ENCODE measurements around the gene LGALSL.

The LGALSL gene

DNA sequence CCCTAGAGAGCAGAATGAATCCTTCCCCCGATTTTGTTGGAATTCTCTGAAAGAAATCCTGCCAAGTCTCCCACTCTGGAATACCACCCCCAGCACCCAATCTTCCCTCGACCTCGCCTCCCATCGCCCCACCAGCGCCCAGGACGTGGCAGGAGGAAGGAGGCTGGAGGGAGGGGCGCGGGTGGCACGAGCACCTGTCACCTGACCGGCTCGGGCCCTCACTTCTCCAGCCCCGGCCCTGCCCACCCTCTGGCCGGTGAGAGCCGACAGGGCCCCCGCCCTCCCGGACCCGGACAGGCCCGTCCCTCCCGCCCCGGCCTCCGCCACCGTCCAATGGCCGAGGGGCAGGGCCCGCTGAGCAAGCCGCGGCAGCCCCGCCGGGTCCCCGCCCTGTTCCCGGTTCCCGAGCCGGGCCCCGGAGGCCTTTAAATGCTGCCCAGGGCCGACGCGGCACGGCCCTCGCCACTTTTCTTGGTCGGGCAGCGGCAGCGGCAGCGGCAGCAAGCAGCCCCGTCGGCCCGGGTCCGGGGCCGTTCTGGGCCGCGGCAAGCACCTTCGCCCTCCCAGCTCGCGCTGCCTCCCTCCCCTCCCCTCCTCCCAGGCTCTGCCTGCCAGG is at the start of gene LGALSL:
Gene LGALSL (plus strand): TSS at position 393 of the 616 bp plus-strand sequence. CDS start 384 bp downstream, outside the sequence.
- H3K36me3 Mint-ChIP-seq (ENCODE audit: low read depth), result no peaks in the 10 kb centered on the region
- no peak within 1 kb of the TSS for H3K27ac Mint-ChIP-seq
- peaks cover 10% of the 10 kb centered on the region for H3K4me1 Mint-ChIP-seq (ENCODE audit: low read depth)
- H3K27me3 Mint-ChIP-seq (ENCODE audit: low read depth), result peaks cover 52% of the 10 kb centered on the region
- H3K9me3 Mint-ChIP-seq, result no peaks in the 10 kb centered on the region
- peak within 1 kb of the TSS; percentile 82 for H3K4me3 Mint-ChIP-seq

DNA sequence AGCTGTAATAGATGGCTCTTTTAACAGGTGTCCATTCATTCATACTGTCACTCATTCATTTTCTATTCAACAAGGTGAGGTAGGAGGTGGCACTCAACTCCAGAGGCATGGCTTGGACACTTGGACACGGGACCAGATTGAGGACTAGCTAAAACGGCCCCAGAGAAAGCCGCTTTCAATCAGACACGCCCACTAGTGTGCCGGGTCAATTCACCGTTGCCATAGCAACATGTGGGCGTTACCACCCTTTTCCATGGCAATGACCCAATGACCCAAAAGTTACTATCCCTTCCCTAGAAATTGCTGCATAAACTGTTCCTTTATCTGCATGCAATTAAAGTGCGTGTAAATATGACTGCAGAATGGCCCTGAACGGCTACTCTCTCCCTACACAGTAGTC is 49.2 kb upstream of the LGALSL start:
- Mint-ChIP-seq H3K27me3 (ENCODE audit: low read depth) (peaks cover 6% of the 10 kb centered on the region), H3K36me3 (ENCODE audit: low read depth) (no peaks in the 10 kb centered on the region), H3K4me1 (ENCODE audit: low read depth) (no peaks in the 10 kb centered on the region), H3K4me3 (no peak overlapping the region), H3K9me3 (no peaks in the 10 kb centered on the region), H3K27ac (no peak overlapping the region)

DNA sequence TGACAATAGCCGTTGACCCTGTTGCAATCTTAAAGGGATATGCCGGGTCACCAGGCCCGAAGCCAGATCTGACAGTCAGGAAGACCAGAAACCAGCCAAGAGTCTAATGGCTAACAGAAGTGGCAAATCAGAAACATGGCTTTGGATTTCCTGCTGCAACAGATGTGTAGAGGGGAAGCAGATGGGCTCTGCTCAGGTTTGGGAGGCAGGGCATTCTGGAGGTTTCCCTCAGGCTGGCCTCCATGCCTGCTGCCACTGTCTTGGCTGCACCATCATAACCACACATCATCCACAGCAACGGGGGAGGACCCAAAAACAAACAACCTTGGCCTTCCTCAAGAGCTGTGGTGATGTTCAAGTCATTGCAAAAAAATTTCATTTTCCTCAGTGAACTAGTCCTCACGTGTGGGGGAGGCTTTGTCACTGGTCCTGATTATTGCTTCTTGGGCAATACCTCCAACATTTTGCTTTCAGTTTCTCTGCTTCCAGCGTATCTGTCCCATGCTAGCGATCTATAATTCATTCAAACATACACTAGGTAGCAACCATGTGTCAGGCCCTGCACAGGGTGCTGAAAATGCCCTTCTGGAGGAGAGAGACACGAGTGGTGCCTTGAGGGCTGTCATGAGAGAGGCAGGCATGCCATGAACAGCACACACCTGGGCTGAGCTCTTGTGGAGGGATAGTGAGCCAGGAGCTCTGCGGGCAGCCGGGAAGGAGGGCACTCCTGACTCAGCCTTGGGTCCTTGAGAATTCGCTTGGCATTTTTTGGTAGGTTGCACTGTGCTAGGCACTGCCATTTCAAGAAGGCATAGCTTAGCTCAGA is 48.2 kb upstream of the LGALSL start:
- peaks cover 9% of the 10 kb centered on the region for H3K27me3 Mint-ChIP-seq (ENCODE audit: low read depth)
- no peak overlapping the region for H3K4me3 Mint-ChIP-seq
- no peaks in the 10 kb centered on the region for H3K36me3 Mint-ChIP-seq (ENCODE audit: low read depth)
- no peaks in the 10 kb centered on the region for H3K4me1 Mint-ChIP-seq (ENCODE audit: low read depth)
- H3K9me3 Mint-ChIP-seq, result no peaks in the 10 kb centered on the region
- no peak overlapping the region for H3K27ac Mint-ChIP-seq

DNA sequence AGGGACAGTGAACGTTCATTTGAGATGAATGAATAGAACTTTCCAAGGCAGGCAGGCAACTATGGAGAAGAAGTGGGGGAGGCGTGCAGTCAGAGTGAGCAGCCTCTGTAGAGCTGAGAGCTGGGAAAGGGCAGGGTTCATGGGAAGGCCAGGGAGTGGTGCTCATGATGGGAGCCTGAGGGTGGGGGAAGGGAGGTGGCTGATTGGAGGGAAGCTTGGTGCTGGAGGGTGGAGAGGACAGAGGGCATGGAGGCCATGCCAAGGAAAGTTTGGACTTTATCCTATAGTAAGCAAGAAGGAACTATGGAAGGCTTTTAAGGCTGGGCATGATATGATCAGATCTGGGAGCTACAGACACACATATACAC is 47.6 kb upstream of the LGALSL start:
- no peak overlapping the region for H3K4me3 Mint-ChIP-seq
- peaks cover 9% of the 10 kb centered on the region for H3K27me3 Mint-ChIP-seq (ENCODE audit: low read depth)
- no peaks in the 10 kb centered on the region for H3K36me3 Mint-ChIP-seq (ENCODE audit: low read depth)
- H3K27ac Mint-ChIP-seq, result no peak overlapping the region
- no peaks in the 10 kb centered on the region for H3K9me3 Mint-ChIP-seq
- no peaks in the 10 kb centered on the region for H3K4me1 Mint-ChIP-seq (ENCODE audit: low read depth)

DNA sequence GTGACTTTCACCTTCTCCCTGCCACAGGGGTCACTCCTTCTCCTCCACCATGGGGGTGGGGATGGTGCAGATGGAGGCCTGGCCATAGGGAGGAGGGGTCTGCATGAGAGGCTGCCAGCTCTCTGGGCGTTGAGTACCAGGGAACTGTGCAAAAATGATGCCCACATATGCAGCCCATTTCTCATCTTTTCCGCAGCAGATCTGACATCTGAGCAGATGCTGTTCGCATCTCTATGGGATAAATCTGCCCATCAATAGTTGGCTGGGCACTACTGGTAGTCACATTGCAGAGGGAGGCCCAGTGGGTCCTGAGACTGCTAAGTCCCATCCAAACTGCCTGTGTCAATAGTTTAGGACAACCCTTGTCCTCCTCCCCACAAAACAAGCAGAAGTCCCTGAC is 45.9 kb upstream of the LGALSL start:
- Mint-ChIP-seq H3K27me3 (ENCODE audit: low read depth) (peaks cover 9% of the 10 kb centered on the region), H3K9me3 (no peaks in the 10 kb centered on the region), H3K4me1 (ENCODE audit: low read depth) (no peaks in the 10 kb centered on the region), H3K36me3 (ENCODE audit: low read depth) (no peaks in the 10 kb centered on the region), H3K27ac (no peak overlapping the region), H3K4me3 (no peak overlapping the region)

DNA sequence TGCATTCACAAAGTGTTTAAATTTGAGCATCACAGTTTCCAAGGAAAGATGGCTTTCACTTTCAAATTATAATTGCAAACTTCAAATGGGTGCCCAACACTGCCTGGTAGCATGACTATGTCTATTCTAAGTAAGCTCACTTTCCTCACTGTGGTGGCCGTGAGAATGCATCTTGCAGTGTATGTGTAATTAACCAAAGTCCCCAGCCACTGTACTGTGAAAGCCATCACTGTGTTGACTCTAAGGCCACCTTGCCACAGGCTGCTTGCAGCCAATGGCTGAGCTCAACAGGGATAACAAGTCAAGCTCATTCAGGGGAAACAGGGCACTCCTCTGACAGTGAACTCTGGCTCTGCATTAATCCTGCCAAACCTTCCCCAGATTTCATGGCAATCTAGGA is 43.3 kb upstream of the LGALSL start:
- Mint-ChIP-seq H3K4me1 (ENCODE audit: low read depth) (no peaks in the 10 kb centered on the region), H3K9me3 (no peaks in the 10 kb centered on the region), H3K27me3 (ENCODE audit: low read depth) (peaks cover 9% of the 10 kb centered on the region), H3K36me3 (ENCODE audit: low read depth) (no peaks in the 10 kb centered on the region), H3K4me3 (no peak overlapping the region), H3K27ac (no peak overlapping the region)

DNA sequence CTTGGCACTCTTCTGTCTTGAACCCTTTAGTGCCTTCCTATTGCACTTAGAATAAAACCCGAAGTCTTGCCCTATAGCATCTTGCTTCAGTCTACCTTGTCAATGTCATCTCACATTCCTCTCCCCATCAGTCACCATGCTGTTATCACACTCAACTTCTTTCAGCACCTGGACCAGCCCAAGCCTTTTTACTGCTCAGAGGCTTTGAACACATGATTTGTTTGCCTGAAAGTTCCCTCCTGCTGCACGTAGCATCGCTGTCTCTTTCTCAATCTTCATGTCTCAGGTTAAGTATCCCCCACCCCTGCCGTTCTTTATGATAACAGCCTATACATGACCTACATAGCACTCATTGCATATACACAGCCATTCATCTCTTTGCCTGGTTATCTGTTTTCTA is 41.3 kb upstream of the LGALSL start:
- no peaks in the 10 kb centered on the region for H3K36me3 Mint-ChIP-seq (ENCODE audit: low read depth)
- no peak overlapping the region for H3K4me3 Mint-ChIP-seq
- no peaks in the 10 kb centered on the region for H3K4me1 Mint-ChIP-seq (ENCODE audit: low read depth)
- no peak overlapping the region for H3K27ac Mint-ChIP-seq
- H3K9me3 Mint-ChIP-seq, result no peaks in the 10 kb centered on the region
- H3K27me3 Mint-ChIP-seq (ENCODE audit: low read depth), result peaks cover 11% of the 10 kb centered on the region

DNA sequence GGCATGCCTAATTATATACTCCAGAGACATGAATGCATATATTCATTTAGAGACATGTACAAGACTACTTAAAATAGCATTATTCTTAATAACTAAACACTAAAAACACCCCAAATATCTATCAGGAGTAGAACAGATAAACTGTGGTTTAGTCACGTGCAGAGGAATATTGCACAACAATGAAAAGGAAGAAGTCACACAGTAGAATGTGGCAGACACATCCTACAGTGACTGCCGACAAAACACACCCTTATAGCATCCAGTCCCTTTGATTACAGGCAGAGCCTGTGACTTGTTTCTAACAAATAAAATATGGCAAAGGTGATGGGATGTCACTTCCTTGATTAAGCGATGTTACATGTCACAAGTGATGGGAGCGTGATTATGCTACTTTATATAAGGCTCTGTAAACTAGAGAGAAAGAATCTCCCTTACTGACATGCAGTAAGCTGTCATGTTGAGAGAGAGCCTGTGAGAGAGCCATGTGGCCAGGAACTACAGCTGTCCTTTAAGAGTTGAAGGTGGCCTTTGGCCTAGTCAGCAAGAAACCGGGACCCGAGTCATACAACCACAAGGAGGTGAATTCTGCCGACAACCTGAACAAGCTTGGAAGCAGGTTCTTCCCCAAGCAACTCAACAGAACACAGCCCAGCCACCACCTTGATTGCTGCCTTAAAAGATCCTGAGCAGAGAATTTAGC is 39.1 kb upstream of the LGALSL start:
- H3K4me1 Mint-ChIP-seq (ENCODE audit: low read depth), result no peaks in the 10 kb centered on the region
- no peak overlapping the region for H3K4me3 Mint-ChIP-seq
- H3K36me3 Mint-ChIP-seq (ENCODE audit: low read depth), result no peaks in the 10 kb centered on the region
- H3K27ac Mint-ChIP-seq, result no peak overlapping the region
- H3K27me3 Mint-ChIP-seq (ENCODE audit: low read depth), result peaks cover 6% of the 10 kb centered on the region
- no peaks in the 10 kb centered on the region for H3K9me3 Mint-ChIP-seq

DNA sequence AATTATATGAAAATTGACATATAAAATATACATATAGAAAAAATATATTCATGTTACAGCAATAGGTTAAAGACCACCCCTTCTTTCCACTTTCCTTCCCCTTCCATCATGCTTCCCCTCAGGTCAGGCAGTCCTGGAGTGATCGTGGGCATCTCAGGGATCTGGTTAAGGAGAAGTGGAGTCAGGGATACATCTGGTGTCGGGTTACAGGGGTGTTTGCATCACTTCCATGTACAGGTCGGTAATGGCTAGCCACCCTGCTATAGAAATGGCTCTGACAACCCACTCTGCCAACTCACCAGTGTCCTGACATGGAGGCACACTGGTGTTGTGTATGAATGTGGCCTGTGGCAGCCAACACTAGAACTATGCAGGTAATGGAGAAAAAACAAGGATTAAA is 36.3 kb upstream of the LGALSL start:
- H3K9me3 Mint-ChIP-seq, result no peaks in the 10 kb centered on the region
- no peaks in the 10 kb centered on the region for H3K4me1 Mint-ChIP-seq (ENCODE audit: low read depth)
- no peaks in the 10 kb centered on the region for H3K36me3 Mint-ChIP-seq (ENCODE audit: low read depth)

DNA sequence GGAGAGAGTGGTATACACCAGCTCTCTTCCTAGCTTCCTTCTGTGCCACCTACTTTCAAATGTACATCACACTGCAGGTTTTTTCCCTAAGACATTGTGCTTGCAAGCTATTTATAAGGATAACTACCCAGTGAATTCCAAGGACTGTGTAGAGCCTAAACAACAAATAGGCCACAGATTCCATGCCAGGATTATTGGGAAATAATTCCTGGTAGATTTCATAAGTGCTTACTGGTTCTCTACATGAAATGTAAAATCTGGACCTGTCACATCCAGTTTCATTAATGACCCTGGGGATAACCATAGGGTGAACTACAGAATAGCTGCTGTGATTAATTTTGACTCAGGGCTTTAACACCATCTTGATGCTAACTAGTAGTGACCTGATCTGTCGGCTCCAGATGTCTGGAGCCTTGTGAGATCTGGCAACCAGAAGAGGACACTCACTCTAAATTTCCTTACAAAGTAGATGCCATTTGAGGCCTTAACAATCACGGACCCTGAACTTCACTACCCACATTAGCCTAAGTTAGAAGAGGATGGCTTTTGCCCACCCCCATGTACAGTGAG is 34.3 kb upstream of the LGALSL start:
- Mint-ChIP-seq H3K36me3 (ENCODE audit: low read depth) (no peaks in the 10 kb centered on the region), H3K9me3 (no peaks in the 10 kb centered on the region), H3K27me3 (ENCODE audit: low read depth) (peaks cover 4% of the 10 kb centered on the region), H3K27ac (no peak overlapping the region), H3K4me1 (ENCODE audit: low read depth) (no peaks in the 10 kb centered on the region), H3K4me3 (no peak overlapping the region)

More for the DNA sequence above, 36.3 kb upstream of the LGALSL start:
- no peak overlapping the region for H3K27ac Mint-ChIP-seq
- H3K4me3 Mint-ChIP-seq, result no peak overlapping the region
- H3K27me3 Mint-ChIP-seq (ENCODE audit: low read depth), result peaks cover 4% of the 10 kb centered on the region

DNA sequence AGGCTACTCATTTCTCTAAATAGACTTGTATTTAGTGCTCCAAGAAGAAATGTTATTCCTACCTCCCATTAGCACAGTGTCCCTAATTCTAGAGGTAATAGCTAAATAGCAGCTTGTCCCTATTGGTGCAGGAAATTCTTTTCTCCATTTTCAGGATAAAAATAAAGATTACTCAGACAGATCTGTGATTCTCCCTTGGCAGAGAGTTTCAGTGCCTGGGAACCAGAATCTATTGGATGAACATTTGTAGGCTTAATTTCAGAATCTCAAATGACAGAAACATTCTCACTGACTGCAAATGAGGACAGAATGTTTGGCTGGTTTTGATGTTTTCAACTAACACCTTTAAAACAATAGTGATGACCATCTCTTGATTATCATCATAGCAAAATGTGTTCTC is 33.3 kb upstream of the LGALSL start:
- H3K27ac Mint-ChIP-seq, result no peak overlapping the region
- H3K4me1 Mint-ChIP-seq (ENCODE audit: low read depth), result no peaks in the 10 kb centered on the region
- H3K36me3 Mint-ChIP-seq (ENCODE audit: low read depth), result no peaks in the 10 kb centered on the region
- H3K9me3 Mint-ChIP-seq, result no peaks in the 10 kb centered on the region
- peaks cover 11% of the 10 kb centered on the region for H3K27me3 Mint-ChIP-seq (ENCODE audit: low read depth)
- no peak overlapping the region for H3K4me3 Mint-ChIP-seq

DNA sequence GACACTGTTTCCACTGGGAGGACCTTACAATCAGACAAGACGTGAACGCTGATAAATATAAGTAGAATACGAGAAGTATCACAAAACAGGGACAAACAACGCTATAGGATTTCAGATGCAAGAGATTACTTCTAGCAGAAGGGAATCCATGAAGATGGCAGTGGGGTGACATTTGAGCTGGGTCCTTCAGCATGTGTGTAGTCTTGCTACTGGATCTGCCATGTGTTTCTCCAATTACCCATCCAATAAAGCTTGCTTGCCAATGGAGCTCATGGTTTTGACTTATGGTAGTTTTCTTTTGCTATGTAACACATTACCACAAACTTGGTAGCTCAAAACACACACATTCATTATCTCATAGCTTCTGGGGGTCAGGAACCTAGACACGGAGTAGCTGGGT is 32.8 kb upstream of the LGALSL start:
- no peaks in the 10 kb centered on the region for H3K36me3 Mint-ChIP-seq (ENCODE audit: low read depth)
- H3K9me3 Mint-ChIP-seq, result no peaks in the 10 kb centered on the region
- H3K4me1 Mint-ChIP-seq (ENCODE audit: low read depth), result no peaks in the 10 kb centered on the region
- no peak overlapping the region for H3K4me3 Mint-ChIP-seq
- H3K27me3 Mint-ChIP-seq (ENCODE audit: low read depth), result peaks cover 14% of the 10 kb centered on the region
- no peak overlapping the region for H3K27ac Mint-ChIP-seq

DNA sequence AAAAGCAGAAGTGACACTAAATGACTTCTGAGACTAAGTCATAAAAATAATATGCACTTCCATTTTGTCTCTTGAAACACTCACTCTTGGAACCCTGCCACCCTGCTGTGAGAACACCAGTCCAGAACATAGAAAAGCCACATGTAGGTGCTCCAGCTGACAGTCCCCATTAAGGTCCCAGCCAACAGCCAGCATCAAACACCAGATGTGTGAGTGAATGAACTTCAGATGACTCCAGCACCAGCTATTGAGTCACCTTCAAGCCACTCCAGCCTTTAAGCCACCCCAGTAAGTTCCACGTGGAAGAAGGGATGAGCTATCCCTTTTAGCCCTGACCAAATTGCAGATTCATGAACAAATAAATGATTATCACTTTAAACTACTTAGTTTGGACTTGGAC is 31.5 kb upstream of the LGALSL start:
- no peak overlapping the region for H3K4me3 Mint-ChIP-seq
- no peaks in the 10 kb centered on the region for H3K4me1 Mint-ChIP-seq (ENCODE audit: low read depth)
- no peaks in the 10 kb centered on the region for H3K36me3 Mint-ChIP-seq (ENCODE audit: low read depth)
- H3K27me3 Mint-ChIP-seq (ENCODE audit: low read depth), result peaks cover 14% of the 10 kb centered on the region
- no peaks in the 10 kb centered on the region for H3K9me3 Mint-ChIP-seq
- no peak overlapping the region for H3K27ac Mint-ChIP-seq

DNA sequence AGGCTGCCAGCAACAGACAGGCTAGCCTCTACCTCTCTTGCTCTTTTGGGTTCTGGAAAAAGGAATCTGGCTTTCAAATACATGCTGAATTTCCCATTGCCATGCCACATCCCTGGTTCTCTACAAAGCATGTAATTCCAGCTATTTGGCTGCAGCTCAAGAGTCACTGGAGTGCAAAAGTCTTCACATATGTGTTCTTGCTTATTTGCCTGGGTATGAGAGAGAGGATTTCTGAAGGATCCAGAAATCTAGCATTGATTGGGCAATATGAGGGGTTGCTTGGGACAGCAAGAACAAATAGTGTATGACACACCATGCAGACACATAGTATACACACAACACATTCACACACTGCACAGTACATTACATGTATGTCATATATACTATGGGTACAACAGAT is 30.7 kb upstream of the LGALSL start:
- H3K27ac Mint-ChIP-seq, result no peak overlapping the region
- no peaks in the 10 kb centered on the region for H3K36me3 Mint-ChIP-seq (ENCODE audit: low read depth)
- H3K4me3 Mint-ChIP-seq, result no peak overlapping the region
- no peaks in the 10 kb centered on the region for H3K9me3 Mint-ChIP-seq
- H3K27me3 Mint-ChIP-seq (ENCODE audit: low read depth), result peaks cover 10% of the 10 kb centered on the region
- no peaks in the 10 kb centered on the region for H3K4me1 Mint-ChIP-seq (ENCODE audit: low read depth)

Measured in T-helper 1 cell treated with Interleukin-12 subunit alpha and Interleukin-12 subunit beta and Interleukin-4 antibody, amounts not matched to agents 30 μg/mL and 1 μg/mL, for 36 hours (primary cell).